A673 (cell line): ENCODE results near the gene TIFAB. TPM values are rescaled to one million over a fixed set of nuclear protein-coding genes. Genes with fewer than 3 reads are reported as not detected.

Experiments
- BruUV-seq: library from RNA; stranded (reverse); fragments of 400-500 nt; replicated peaks from 2 replicates; lab custom pipeline; 2021; lab: Mats Ljungman, UMichigan
- CTCF ChIA-PET: fragments of 300-600 bp; sonication (Branson Sonifier 250); formaldehyde crosslinking; loops from one replicate; lab custom pipeline; 2022; ENCODE audit warnings: antibody characterized with exemption; lab: Charles Lee
- POLR2A ChIA-PET: fragments of 300-600 bp; sonication (Branson Sonifier 250); formaldehyde crosslinking; loops from one replicate; lab custom pipeline; 2022; ENCODE audit warnings: antibody characterized with exemption; ENCODE audit not compliant: low non-redundant PET; lab: Charles Lee
- DNase-seq: peaks from one replicate; pipeline ENCODE4 v3.0.0-alpha.2; 2015; ENCODE audit warnings: low spot score
- H3K27ac ChIP-seq: fragments of 200-600 bp; sonication (generic); 2 replicates; pipeline ENCODE4 v1.5.1; 2016; ENCODE audit warnings: mixed run types, low read depth, mild to moderate bottlenecking, mixed read lengths, antibody characterized with exemption, low read length; ENCODE audit not compliant: poor library complexity, severe bottlenecking
- H3K27me3 ChIP-seq: fragments of 200-600 bp; sonication (generic); replicated peaks from 2 replicates; pipeline ENCODE4 v1.6.1; 2017; ENCODE audit warnings: mixed run types, low read depth, mild to moderate bottlenecking, mixed read lengths, antibody characterized with exemption, low read length; ENCODE audit not compliant: insufficient read depth, poor library complexity
- H3K36me3 ChIP-seq: fragments of 200-600 bp; sonication (generic); 2 replicates; pipeline ENCODE4 v1.6.1; 2016; ENCODE audit warnings: mixed run types, mild to moderate bottlenecking, mixed read lengths, antibody characterized with exemption, low read length; ENCODE audit not compliant: insufficient read depth, poor library complexity, severe bottlenecking
- H3K4me1 ChIP-seq: fragments of 200-600 bp; sonication (generic); 2 replicates; pipeline ENCODE4 v1.6.1; 2017; ENCODE audit warnings: mixed run types, mild to moderate bottlenecking, mixed read lengths, antibody characterized with exemption, low read length; ENCODE audit not compliant: insufficient read depth, poor library complexity, severe bottlenecking
- H3K4me3 ChIP-seq: fragments of 200-600 bp; sonication (generic); 2 replicates; pipeline ENCODE4 v1.5.1; 2016; ENCODE audit warnings: low read depth, mixed run types, mild to moderate bottlenecking, mixed read lengths, low read length; ENCODE audit not compliant: poor library complexity, severe bottlenecking
- H3K9me3 ChIP-seq: fragments of 200-600 bp; sonication (generic); 2 replicates; pipeline ENCODE4 v1.6.1; 2016; ENCODE audit warnings: mixed run types, low read depth, mild to moderate bottlenecking, mixed read lengths, antibody characterized with exemption, low read length; ENCODE audit not compliant: poor library complexity, severe bottlenecking
- CTCF ChIP-seq: fragments of 300-800, 200-600 bp; sonication (generic); conservative IDR thresholded peaks from 2 replicates; pipeline ENCODE4 v1.5.1; 2017; ENCODE audit warnings: low read depth, mild to moderate bottlenecking, antibody characterized with exemption, low read length, moderate library complexity, mixed read lengths
- EZH2 ChIP-seq: fragments of 200-600 bp; sonication (generic); IDR thresholded peaks from 2 replicates; pipeline ENCODE4 v1.6.1; 2017; ENCODE audit warnings: borderline replicate concordance, low read depth, mild to moderate bottlenecking, mixed read lengths, antibody characterized with exemption, low read length; ENCODE audit not compliant: poor library complexity, severe bottlenecking
- intact Hi-C: fragments of 100-400 bp; cut with micrococcal nuclease; formaldehyde crosslinking; loops from one replicate; pipeline ENCODE4 v1.10.0; 2022; ENCODE audit not compliant: unreplicated experiment
- total RNA-seq: library from RNA; stranded (reverse); gene quantifications from 2 replicates; pipeline ENCODE4 v1.2.3, GENCODE V29; 2021

TIFAB gene
- total RNA-seq, 1 experiment from 2014 or later = not detected

DNA sequence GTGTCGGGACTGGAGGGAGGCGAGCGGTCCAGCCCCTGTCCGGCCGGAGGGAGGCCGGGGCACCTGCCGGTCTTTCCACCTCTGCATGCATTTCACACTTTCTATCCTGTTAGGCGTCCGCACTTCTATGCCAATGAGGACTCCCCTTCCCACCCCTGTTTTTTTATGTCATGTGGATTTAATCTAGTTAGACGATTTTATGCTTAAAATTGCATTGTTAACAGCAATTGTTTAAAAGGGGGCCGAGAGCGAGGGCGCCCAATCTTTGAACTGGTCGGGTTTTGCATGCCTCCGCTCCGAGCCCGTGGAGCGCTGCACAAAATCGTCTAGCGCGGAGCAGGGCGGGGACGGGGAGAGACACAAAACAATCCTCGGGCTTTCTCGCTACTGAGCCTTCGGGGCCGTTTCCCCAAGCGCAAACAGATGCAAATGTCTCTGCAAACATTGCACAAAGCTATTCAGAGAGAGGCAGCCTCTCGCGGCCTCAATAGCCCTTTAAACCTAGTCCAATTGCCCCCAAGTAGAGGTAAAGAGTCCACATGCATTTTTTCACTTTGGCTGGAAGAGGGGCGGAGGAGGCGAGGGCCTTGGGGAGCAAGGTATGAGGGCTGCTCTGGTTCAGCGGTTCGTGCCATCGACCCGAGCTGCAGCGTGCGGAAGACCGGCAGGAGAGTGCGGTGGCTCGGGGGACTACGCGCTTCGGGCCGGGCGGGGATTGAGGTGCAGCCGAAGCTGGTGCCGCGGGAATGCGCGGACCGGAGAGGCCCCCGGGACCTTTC, 37.5 kb upstream of the TIFAB start:
- H3K27ac ChIP-seq = no peak overlapping the region
- H3K4me1 ChIP-seq = peaks cover 11% of the 10 kb centered on the region
- H3K27me3 ChIP-seq = peaks cover 65% of the 10 kb centered on the region
- BruUV-seq = no TSS peak
- H3K4me3 ChIP-seq = peak overlapping the region; percentile 35
- no peak for DNase-seq
- TF ChIP-seq EZH2 (peak; percentile 87), CTCF (no peak)
- CTCF ChIA-PET = no interaction called here
- H3K9me3 ChIP-seq = no peaks in the 10 kb centered on the region
- POLR2A ChIA-PET = no interaction called here
- intact Hi-C loops = no loop called here
- no peaks in the 10 kb centered on the region for H3K36me3 ChIP-seq

DNA sequence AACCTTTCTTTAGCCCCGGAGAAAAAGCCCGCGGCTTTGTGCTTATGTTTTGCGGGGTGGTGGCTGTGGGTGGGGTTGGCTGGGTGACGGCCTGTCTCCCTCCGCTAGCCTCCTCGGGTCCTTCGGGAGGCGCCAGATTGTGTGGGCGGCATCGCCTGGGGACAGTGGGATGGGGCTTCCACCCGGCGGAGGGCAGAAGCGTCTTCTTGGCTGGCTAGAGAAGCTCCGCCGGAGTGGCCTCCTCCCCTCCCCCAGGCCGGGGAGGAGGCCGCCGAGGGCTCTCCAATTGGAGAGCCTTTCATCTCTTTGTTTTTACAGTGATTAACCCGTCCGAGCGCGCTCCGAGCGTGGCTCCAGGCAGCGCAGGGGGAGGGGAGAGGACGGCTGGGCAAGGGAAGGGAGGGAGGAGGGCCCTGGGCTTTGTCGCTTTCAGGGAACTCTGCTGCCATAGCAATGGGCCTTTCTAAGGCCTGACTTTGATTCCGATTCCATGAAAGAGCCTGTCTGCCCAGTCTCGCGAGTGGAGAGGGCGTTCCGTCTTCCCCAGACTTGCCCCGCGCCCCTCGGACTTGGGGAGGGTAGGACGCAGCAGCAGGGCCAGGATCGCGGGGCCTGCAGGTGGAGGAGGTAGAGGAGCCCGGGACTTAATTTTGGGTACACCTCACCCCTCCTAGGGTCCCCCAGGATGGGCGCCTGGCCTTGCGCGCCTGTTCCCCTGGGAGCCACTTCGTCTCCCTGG, 36.7 kb upstream of the TIFAB start:
- Histone ChIP-seq H3K27me3 (peaks cover 65% of the 10 kb centered on the region), H3K9me3 (no peaks in the 10 kb centered on the region), H3K27ac (no peak overlapping the region), H3K4me1 (peaks cover 11% of the 10 kb centered on the region), H3K36me3 (no peaks in the 10 kb centered on the region), H3K4me3 (peak overlapping the region; percentile 35)
- BruUV-seq = no TSS peak
- CTCF ChIA-PET = no interaction called here
- peak; percentile 28 for DNase-seq
- POLR2A ChIA-PET = no interaction called here
- peak; percentile 62 for TF ChIP-seq EZH2
- TF ChIP-seq CTCF = no peak
- intact Hi-C loops = no loop called here

GRCh38 chr5:135487839-135488514, 35.8 kb upstream of the TIFAB start:
- no TSS peak for BruUV-seq
- Histone ChIP-seq H3K4me1 (peaks cover 11% of the 10 kb centered on the region), H3K27me3 (peaks cover 65% of the 10 kb centered on the region), H3K27ac (no peak overlapping the region), H3K36me3 (no peaks in the 10 kb centered on the region), H3K4me3 (no peak overlapping the region), H3K9me3 (no peaks in the 10 kb centered on the region)
- ChIA-PET POLR2A (no interaction called here), CTCF (interaction anchor here (1.1 kb wide), 1 partner anchor 64 kb away, joined by 3 read pairs; no protein-coding TSS in a partner anchor)
- no peak for DNase-seq
- intact Hi-C loops = no loop called here
- TF ChIP-seq CTCF = no peak
- TF ChIP-seq EZH2 = no peak
